C4-2B (cell line): Measurements from ENCODE around the gene KCNQ1OT1.

ENCODE experiments used
- ZFX ChIP-seq: fragments of 450-650 bp; IDR thresholded peaks from 2 replicates; pipeline ENCODE4 v1.6.1; 2017
- TF ChIP-seq, protein P1 (sequence below): fragments of 450-650 bp; conservative IDR thresholded peaks from 2 replicates; pipeline ENCODE4 v1.5.1; 2017; ENCODE audit warnings: mild to moderate bottlenecking

DNA sequence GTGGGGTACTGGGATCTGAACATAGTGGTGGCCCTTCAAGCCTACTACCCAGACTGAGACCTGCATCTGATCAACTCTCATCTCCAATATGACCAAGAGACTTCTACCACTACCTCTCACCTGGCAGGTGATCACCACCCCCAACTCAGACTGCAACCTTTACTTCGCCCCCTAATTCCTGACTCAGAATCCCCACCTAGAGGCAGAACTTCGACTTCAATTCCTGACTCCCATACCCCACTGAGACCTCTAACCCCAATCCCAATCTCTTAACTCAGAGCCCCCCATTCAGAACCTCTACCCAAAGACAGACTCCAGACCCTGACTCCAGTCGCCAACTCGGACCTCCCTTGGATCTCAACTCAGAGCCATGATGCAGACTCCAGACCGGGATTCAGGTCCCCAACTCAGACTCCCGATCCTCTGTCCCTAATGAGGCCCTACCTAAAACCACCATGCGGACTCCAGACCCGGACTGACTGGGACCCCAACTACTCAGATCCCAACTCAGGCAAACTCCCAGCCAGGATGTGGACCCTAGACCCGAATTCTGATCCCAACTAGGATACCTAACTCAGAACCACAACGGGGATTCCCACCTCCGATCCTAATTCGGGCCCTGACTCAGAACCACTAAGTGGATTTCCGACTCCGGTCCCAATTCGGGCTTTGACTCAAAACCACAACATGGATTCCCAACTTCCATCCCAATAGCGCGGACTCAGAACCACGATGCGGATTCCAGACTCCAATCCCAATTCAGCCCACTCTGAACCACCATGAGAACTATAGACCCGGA, 1.2 kb downstream of the KCNQ1OT1 start:
- TF ChIP-seq, protein P1, sequence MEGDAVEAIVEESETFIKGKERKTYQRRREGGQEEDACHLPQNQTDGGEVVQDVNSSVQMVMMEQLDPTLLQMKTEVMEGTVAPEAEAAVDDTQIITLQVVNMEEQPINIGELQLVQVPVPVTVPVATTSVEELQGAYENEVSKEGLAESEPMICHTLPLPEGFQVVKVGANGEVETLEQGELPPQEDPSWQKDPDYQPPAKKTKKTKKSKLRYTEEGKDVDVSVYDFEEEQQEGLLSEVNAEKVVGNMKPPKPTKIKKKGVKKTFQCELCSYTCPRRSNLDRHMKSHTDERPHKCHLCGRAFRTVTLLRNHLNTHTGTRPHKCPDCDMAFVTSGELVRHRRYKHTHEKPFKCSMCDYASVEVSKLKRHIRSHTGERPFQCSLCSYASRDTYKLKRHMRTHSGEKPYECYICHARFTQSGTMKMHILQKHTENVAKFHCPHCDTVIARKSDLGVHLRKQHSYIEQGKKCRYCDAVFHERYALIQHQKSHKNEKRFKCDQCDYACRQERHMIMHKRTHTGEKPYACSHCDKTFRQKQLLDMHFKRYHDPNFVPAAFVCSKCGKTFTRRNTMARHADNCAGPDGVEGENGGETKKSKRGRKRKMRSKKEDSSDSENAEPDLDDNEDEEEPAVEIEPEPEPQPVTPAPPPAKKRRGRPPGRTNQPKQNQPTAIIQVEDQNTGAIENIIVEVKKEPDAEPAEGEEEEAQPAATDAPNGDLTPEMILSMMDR: no peak
- no peak for TF ChIP-seq ZFX
